SU-DHL-6 (cell line): ENCODE measurements around the gene CACNG4.

Experiments
- H2AFZ ChIP-seq: fragments of 200-600 bp; sonication (generic); 2 replicates; pipeline ENCODE4 v1.6.1; 2014; ENCODE audit warnings: low read depth, mild to moderate bottlenecking, moderate library complexity, mixed read lengths, antibody characterized with exemption, low read length; ENCODE audit not compliant: severe bottlenecking
- H3F3A ChIP-seq: fragments of 200-600 bp; shearing (Covaris generic); 2 replicates; pipeline ENCODE4 v1.6.0; 2016; ENCODE audit warnings: antibody characterized with exemption, mild to moderate bottlenecking; ENCODE audit not compliant: insufficient read depth
- H3K27ac ChIP-seq: fragments of 200-600 bp; sonication (generic); 2 replicates; pipeline ENCODE4 v1.5.1; 2016; ENCODE audit warnings: low read depth, mild to moderate bottlenecking, low read length, moderate library complexity, mixed read lengths
- H3K27me3 ChIP-seq: fragments of 200-600 bp; sonication (generic), shearing (Covaris generic); 2 replicates; pipeline ENCODE4 v1.6.0; 2014; ENCODE audit warnings: mild to moderate bottlenecking, low read length
- H3K36me3 ChIP-seq: fragments of 200-600 bp; sonication (generic); 2 replicates; pipeline ENCODE4 v1.6.1; 2014; ENCODE audit warnings: mild to moderate bottlenecking, low read length, mixed read lengths
- H3K4me2 ChIP-seq: fragments of 300-600, 200-600 bp; shearing (Covaris generic), sonication (generic); 2 replicates; pipeline ENCODE4 v1.6.0; 2014; ENCODE audit warnings: low read length, low read depth, mild to moderate bottlenecking; ENCODE audit not compliant: poor library complexity, severe bottlenecking
- H3K4me3 ChIP-seq: fragments of 200-600 bp; sonication (generic); 2 replicates; pipeline ENCODE4 v1.5.1; 2014; ENCODE audit warnings: antibody characterized with exemption, low read length, mild to moderate bottlenecking, mixed read lengths; ENCODE audit not compliant: insufficient read depth, poor library complexity, severe bottlenecking
- H3K79me2 ChIP-seq: fragments of 200-600 bp; sonication (generic); 2 replicates; pipeline ENCODE4 v1.6.1; 2014; ENCODE audit warnings: mild to moderate bottlenecking, low read length, moderate library complexity; ENCODE audit not compliant: insufficient read depth
- H3K9ac ChIP-seq: fragments of 200-600 bp; sonication (generic); 2 replicates; pipeline ENCODE4 v1.7.0; 2014; ENCODE audit warnings: mild to moderate bottlenecking, low read length
- H3K9me2 ChIP-seq: fragments of 200-600 bp; sonication (generic); replicated peaks from 2 replicates; pipeline ENCODE4 v1.6.1; 2014; ENCODE audit warnings: low read length; ENCODE audit not compliant: insufficient read depth
- H3K9me3 ChIP-seq: fragments of 200-600 bp; sonication (generic); 2 replicates; pipeline ENCODE4 v1.6.1; 2014; ENCODE audit warnings: low read length, mixed read lengths; ENCODE audit not compliant: insufficient read depth
- H4K20me1 ChIP-seq: fragments of 200-600 bp; sonication (generic); 2 replicates; pipeline ENCODE4 v1.6.1; 2014; ENCODE audit warnings: low read depth, mild to moderate bottlenecking, antibody characterized with exemption, low read length, moderate library complexity, mixed read lengths
- EZH2phosphoT487 ChIP-seq: fragments of 200-600 bp; sonication (generic), shearing (Covaris generic); conservative IDR thresholded peaks from 2 replicates; pipeline ENCODE4 v1.6.1; 2018; ENCODE audit warnings: mild to moderate bottlenecking, antibody characterized with exemption, low read length, moderate library complexity, mixed read lengths
- TF ChIP-seq, protein P1 (sequence below): fragments of 200-600 bp; sonication (generic); IDR thresholded peaks from one replicate; pipeline ENCODE4 v1.5.1; 2017; ENCODE audit warnings: antibody characterized with exemption, mild to moderate bottlenecking, low read length, moderate library complexity; ENCODE audit not compliant: insufficient read depth, poor library complexity, severe bottlenecking

Gene CACNG4

DNA sequence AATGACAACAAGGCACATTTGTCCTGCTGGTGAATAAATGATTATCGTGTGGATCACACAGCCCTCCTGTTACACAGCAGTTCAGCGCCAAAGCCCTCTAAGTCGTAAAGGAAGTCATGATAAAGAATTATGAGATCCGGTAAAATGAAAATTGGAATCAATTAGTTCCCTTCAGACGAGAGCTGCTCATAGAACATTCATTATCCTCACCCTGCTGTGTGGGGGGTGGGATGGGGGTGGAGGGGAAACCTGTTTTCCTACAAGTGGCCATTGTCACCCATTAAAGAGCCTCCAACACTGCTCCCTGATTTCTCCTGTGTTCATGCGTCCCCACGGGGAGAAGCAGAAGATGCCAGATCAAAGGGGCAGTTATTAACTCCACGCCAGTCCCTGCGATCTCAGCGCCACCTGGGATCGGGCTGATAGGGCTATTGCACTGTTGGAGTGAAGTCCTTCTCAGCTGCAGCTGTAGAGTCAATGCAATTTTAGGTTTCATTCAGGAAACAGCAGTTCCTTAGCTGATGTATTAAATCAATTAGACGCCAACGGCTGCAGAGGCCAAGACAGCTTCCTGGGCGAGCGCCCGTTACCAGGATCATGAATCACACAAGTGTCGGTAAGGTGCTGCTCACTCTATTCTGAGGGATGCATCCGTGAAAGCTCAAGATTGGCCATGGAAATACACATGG lies 19.2 kb upstream of the CACNG4 start:
- Histone ChIP-seq H3K4me3 (no peak overlapping the region), H3K79me2 (no peaks in the 10 kb centered on the region), H3K9me2 (no peaks in the 10 kb centered on the region), H3K36me3 (no peaks in the 10 kb centered on the region), H2AFZ (no peak overlapping the region), H3K27me3 (no peaks in the 10 kb centered on the region), H3F3A (no peaks in the 10 kb centered on the region), H3K9ac (no peak overlapping the region), H3K27ac (no peak overlapping the region), H3K9me3 (no peaks in the 10 kb centered on the region), H3K4me2 (no peak overlapping the region), H4K20me1 (no peaks in the 10 kb centered on the region)
- TF ChIP-seq, protein P1, sequence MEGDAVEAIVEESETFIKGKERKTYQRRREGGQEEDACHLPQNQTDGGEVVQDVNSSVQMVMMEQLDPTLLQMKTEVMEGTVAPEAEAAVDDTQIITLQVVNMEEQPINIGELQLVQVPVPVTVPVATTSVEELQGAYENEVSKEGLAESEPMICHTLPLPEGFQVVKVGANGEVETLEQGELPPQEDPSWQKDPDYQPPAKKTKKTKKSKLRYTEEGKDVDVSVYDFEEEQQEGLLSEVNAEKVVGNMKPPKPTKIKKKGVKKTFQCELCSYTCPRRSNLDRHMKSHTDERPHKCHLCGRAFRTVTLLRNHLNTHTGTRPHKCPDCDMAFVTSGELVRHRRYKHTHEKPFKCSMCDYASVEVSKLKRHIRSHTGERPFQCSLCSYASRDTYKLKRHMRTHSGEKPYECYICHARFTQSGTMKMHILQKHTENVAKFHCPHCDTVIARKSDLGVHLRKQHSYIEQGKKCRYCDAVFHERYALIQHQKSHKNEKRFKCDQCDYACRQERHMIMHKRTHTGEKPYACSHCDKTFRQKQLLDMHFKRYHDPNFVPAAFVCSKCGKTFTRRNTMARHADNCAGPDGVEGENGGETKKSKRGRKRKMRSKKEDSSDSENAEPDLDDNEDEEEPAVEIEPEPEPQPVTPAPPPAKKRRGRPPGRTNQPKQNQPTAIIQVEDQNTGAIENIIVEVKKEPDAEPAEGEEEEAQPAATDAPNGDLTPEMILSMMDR: no peak
- TF ChIP-seq EZH2phosphoT487: no peak

DNA sequence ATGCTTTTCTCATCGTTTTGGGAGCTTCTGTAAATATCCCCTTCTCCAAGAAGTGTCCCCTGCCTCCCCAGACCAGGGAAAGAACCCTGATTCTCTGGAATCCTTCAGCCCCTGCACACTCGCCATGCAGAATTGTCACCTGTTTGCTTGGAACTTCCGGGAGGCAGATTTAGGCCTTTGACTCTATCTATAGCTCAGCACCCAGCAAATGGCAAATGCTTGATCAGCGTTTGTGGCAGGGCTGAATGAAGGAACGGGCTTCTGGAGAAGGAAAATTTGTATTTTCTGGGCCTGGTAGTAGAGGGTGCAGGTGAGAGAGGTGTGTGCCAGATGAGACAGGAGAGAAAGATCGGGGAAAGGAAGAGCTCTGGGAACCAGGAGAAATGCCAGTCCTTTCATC lies 18.3 kb upstream of the CACNG4 start:
- no peaks in the 10 kb centered on the region for H4K20me1 ChIP-seq
- H3K27me3 ChIP-seq: no peaks in the 10 kb centered on the region
- H3K27ac ChIP-seq: no peak overlapping the region
- no peak overlapping the region for H2AFZ ChIP-seq
- H3K36me3 ChIP-seq: no peaks in the 10 kb centered on the region
- TF ChIP-seq, protein P1: no peak
- no peak for TF ChIP-seq EZH2phosphoT487
- no peaks in the 10 kb centered on the region for H3K9me2 ChIP-seq
- no peak overlapping the region for H3K4me3 ChIP-seq
- H3K79me2 ChIP-seq: no peaks in the 10 kb centered on the region
- H3K9me3 ChIP-seq: no peaks in the 10 kb centered on the region
- no peaks in the 10 kb centered on the region for H3F3A ChIP-seq
- no peak overlapping the region for H3K9ac ChIP-seq
- H3K4me2 ChIP-seq: no peak overlapping the region

DNA sequence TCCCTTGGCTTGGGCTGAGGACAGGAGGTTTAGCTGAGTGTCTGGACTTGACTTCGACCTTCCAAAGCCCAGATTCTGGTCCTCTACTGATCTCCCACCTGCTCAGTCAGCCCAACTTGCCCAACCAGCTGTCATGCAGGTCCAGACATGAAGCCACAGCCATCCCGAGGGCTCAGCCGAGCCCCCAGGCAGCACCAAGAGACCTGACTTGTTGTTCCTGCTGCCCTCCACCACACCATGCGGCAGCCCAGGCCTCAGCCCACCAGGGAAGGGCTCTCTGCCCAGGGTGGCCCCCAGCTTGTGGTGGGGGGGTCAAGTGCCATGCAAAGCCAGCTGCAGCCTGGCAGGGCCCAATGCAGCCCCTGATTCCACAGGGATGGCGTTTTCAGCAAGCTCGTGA lies 17.2 kb upstream of the CACNG4 start:
- H3K27me3 ChIP-seq: no peaks in the 10 kb centered on the region
- no peaks in the 10 kb centered on the region for H3K36me3 ChIP-seq
- no peak overlapping the region for H3K27ac ChIP-seq
- H3K79me2 ChIP-seq: no peaks in the 10 kb centered on the region
- no peaks in the 10 kb centered on the region for H3K9me3 ChIP-seq
- H4K20me1 ChIP-seq: no peaks in the 10 kb centered on the region
- H3K4me3 ChIP-seq: no peak overlapping the region
- no peaks in the 10 kb centered on the region for H3F3A ChIP-seq
- no peak overlapping the region for H3K4me2 ChIP-seq
- TF ChIP-seq, protein P1: no peak
- TF ChIP-seq EZH2phosphoT487: no peak
- no peak overlapping the region for H3K9ac ChIP-seq
- no peaks in the 10 kb centered on the region for H3K9me2 ChIP-seq
- no peak overlapping the region for H2AFZ ChIP-seq
